NCI-H526 (cell line): ENCODE results near the gene BRD4.

Experiments used
- DNase-seq, 2 experiments: peaks; one replicate each; lab custom pipeline; 2025; lab: John Stamatoyannopoulos, UW

BRD4 gene

GRCh38 chr19:15225760-15226159, 106.6 kb downstream of the BRD4 start:
- no peak for DNase-seq

DNA sequence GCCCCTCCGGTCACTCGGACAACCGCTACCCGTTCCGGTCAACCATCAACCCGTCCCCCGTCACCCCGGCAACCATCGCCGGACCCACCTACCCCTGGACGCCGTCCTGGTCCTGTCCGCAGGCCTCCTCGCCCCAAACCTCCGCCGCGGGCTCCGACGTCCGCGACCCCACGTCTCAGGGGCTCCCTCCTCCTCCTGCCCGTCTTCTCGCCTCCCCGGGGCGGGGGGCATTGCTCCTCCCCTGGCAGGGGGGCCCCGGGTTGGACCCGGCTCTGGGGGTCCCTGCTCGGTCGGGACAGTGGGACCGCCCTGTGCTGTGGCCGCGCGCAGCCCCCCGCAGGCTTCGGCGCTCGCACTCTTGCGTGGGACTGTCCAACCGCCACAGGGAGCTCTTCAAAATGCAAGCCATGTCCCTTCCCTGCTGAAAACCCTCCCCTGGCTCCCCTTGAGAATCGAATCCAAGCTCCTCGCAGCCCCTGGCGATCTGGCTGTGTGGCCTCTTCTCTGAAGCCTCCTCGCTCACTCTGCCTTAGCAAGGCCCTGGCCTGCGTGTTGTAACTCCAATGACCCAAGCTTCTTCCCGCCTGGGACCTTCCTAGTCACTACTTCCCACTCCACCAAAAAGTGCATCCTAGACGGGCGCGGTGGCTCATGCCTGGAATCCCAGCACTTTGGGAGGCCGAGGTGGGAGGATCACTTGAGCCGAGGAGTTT, 108.5 kb downstream of the BRD4 start:
- no peak for DNase-seq

GRCh38 chr19:15222738-15223648, 109.3 kb downstream of the BRD4 start:
- peak; percentile 76 to 90 for DNase-seq

- no peak for DNase-seq
Observed at GRCh38 chr19:15220833-15221232, 111.5 kb downstream of the BRD4 start.

GRCh38 chr19:15218501-15218900, 113.8 kb downstream of the BRD4 start:
- DNase-seq: no peak

DNA sequence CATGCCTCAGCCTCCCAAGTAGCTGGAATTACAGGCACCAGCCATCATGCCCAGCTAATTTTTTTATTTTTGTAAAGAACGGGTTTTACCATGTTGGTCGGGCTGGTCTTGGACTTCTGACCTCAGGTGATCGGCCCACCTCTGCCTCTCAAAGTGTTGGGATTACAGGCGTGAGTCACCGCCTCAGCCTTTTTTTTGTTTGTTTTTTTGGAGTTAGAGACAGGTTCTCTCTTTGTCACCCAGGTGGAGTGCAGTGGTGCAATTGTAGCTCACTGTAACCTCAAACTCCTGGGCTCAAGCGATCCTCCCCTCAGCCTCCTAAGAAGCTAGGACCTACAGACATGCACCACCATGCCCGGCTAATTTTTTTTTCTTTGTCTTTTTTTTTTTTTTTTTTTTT, 116.0 kb downstream of the BRD4 start:
- no peak for DNase-seq

GRCh38 chr19:15213715-15214381, 118.5 kb downstream of the BRD4 start:
- no peak for DNase-seq

DNA sequence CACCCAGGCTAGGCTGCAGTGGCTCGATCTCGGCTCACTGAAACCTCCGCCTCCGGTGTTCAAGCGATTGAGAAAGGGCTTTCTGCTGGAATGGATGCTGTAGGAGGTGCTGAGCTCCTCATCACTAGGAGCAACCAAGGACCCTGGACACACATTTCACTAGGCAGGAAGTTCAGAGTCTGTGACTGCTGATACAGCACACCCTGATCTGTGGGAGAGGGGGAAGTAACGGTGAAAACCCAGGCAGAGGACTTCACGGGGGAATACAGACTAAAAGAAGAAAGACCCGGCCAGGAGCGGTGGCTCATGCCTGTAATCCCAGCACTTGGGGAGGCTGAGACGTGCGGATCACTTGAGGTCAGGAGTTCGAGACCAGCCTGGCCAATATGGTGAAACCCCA, 119.6 kb downstream of the BRD4 start:
- DNase-seq: no peak

DNA sequence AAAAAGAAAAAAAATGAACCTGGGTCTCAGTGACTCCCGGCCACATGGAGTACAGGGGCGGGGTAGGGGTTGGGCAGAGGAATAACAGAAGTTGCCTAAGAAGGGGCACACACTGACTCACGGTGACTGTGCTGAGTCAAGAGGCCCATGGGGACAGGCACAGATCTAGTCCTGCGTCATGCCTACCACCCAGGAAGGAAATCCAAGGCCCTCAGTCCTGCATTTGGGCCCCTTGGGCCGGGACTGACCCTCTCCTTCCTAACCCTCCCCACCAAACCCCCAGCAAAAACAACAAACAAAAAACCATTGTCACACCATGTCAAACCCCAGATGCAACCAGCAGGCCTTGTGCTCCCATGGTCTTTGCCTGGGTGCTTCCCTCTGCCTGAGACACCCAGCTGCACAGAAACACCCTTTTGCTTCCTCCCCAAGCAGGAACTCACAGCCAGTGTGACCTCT, 122.0 kb downstream of the BRD4 start:
- DNase-seq: no peak

DNA sequence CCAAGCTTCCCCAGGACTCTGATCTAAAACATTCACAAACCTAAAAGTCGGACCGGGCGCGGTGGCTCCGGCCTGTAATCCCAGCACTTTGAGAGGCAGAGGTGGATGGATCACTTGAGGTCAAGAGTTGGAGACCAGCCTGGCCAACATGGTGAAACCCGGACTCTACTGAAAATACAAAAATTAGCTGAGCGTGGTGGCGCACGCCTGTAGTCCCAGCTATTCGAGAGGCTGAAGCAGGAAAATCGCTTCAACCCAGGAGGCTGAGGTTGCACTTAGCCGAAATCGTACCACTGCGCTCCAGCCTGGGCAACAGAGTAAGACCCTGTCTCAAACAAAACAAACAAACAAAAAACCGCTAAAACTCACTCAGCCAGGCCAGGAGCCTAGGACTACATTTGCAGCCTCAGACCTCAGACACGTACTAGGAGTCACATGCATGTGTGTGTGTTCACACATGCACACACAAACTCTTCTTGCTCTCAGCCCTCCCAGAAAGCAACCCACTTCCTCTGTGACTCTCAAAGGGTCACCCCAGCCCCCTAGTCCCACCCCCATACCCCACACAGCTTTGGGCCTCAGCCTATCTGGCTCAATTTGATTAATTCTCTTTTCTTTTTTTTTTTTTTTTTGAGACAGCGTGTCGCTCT, 130.8 kb downstream of the BRD4 start:
- no peak for DNase-seq

DNA sequence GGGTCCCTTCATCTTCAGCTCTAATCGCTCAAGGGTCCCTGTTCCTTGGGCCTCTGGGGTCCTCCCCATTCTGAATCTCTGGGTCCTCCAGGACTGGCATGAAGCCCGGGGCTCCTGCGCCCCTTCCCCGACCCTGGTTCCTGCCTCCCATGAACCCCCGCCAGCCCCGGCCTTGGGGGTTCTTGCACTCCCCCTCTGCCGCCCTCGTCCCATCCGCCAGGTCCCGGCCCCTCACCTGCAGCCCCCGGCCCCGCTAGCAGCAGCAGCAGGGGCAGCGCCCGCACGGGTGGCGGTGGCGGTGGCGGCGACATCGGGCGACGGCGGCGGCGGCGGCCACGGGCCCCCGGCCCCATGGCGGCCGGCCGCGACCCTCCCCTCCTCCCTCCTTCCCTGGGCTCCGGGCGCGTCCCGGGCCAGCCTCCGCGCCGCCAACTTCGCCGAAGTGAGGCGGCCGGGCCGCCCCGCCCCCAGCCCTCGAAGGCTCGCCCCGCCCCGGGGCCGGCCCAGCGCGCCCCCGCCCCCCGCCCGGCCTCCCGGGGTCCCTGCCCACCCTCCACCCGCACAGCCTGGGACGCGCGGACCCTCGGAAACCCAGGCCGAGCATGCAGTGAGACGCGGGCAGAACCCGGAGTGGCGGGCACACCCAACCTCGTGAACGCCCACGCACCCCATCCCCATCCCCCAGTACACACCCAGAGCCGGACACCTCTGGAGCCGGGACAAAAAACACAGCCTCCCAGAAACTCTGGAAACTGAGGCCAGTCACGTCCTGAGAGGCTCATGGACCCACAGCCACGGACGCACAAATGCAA, 131.6 kb downstream of the BRD4 start, which contains the start of gene NOTCH3:
Gene NOTCH3 (minus strand): TSS at position 443 of the 812 bp plus-strand sequence. CDS start 90 bp downstream, at position 353.
- peak in 1 of 2 experiments; percentile 22 for DNase-seq

DNA sequence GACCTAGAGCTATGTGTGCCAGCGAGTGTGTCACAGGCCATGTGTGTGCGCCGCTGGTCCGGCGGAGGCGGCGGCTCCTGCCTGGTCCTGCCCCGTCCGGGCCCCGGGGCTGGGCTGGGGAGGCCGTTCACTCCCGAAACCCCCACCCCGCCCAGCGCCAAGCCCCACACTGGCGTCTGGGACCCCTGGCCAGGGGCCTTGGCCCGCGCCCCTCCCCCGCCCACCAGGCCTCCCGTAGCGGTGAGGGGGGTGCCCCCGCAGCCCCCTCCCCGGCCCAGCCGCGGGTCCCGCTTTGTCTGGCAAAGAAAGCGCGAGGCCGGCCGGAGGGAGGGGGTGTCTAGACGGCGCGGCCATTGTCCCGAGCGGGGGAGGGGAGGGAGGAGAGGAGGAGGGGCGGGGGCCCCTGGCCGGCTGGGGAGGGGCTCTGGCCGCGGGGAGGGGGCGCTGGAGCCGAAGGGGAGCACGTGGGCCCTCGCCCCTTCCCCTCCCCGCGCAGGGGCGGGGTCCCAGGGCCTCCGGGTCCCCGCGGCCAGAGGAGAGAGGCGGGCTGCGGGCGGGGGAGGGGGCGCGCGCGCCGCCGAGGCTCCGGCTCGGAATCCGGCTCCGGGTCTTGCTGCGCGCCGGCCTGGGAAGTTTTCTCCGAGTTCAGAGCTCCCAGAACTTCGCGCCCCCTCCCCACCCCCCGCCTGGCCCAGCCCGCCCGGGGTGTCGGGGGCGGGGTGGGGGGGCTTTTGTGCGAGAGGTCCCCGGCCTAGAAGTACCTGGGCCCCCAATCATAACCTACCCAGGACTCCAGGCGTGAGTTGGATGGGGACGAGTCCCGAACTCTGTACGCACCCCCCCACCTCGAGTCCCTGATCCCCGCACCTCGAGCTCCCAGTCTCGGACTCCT, 132.4 kb downstream of the BRD4 start:
- DNase-seq: peak in 1 of 2 experiments; percentile 48

DNA sequence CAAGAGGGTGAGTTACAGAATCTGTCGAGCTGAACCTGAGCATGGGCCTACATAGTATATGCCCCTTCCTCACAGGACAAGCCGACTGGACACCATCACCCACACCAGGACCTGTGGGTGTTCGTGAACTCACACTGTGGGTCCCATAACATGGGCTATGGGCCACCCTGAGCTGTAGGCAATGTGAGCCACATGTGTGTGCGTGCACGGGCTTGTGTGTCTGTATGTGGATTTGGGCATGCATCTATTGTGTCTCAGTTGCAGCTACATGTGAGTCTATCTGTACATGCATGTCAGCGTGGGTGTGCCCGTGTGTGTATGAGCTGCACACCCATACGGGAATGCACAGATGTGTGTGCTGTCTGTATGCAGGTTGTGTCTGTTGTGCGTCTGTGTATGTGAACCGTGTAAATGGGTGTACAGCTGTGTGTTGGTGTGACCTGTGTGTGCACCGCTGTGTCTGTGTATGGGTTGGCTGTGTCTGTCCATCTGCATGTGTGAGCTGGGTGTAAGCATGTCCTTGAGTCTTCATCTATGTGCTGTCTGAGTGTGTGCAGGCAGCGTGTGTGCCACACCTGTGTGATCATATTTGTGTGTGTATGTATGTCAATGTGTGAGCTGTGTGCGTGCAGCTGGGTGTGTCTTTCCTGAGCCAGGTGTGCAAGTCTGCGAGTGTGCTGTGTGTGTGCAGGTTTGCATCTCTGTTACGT, 133.2 kb downstream of the BRD4 start:
- no peak for DNase-seq

- DNase-seq: no peak
Observed at GRCh38 chr19:15197942-15198341, 134.4 kb downstream of the BRD4 start.

DNA sequence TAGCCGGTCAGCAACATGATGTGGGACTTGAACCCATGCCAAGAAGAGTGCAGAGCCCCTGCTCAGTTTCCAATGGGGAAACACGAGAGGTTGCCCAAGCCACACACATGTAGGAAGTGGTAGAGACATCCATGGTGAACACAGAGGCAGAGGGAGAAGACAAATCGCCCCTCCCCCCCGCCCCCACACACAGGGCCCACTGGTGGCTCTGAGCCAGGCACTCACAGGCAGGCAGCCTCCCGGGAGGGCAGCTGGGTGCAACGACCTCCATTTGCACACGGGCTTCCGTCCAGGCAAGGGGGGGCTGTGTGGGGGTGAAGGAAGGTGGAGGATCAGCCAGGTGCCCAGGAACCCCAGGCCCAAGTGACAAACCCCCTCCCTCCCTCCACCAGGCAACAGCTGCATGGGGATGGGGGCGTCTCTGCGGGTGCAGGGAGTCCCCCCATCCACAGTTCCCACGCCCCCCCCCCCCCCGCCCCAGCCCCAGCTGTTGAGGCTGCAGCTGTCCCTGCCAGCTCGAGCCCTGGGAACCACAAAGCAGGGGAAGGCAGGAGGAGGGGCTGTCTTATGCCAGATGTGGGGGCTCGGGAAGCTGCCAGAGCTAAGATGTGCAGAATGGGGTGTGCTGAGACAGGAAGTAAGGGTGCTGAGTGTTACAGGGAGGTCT, 134.9 kb downstream of the BRD4 start:
- no peak for DNase-seq

DNA sequence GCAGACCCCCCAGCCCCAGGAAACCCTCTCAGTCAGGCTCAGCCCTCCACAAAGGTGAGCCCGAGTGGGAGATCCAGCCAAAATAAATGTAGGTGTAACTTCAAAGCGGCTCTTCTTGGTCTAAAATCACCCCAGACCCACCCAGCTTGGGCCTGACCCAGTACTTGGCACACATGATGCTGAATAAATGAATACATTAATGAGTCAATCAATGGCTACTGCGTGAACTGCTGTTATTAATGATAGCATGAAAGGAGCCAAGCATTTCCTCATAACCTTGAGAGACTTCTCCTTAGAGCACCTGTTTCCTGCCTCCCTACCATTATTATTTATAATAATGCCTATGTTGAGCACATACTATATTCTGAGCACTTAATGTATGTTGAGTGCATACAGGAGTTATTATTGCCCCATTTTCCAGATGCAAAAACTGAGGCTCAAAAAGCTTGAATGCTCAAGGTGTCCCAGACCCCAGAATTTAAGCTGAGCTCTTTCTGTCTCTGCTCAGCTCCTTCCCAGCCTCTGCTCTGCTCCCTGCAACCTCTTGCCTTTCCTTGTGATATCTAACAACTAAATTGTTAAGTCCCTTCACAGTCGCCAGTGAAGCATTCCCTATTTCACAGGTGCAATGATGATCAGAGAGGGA, 135.9 kb downstream of the BRD4 start:
- DNase-seq: no peak

- peak; percentile 68 to 93 for DNase-seq
Observed at GRCh38 chr19:15195371-15196334, 136.7 kb downstream of the BRD4 start.
